ENCODE results near the gene CNTN4.

DNA sequence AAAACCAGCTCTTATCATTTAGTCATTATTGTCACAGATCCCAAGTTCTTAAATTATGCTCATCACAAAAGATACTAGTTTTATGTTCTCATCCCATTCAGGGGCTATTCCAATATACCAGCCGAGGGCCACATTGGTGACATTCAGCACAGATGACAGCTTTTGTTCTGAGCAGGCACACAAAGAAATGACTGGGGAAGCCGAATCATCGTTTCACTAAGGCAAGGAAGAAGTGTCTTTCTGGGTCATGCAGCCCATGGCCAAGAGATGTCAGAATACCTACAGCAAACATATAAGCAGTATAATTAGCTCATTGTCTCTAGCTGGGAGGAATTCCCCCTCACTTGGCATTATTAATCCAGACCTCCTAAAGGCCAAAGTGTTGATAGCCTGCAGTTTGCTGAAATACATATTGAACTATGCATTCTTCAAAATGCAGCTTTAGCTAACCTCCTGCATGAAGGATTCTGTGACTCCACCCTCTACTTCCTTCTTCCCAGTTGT, 100.2 kb downstream of the CNTN4 start:
- TF ChIP-seq ZNF274 (IDR thresholded peaks at IDR 0.05; ENCODE audit: low read depth, low read length) (no peak), YY1 (IDR thresholded peaks at IDR 0.05; ENCODE audit: insufficient read depth, insufficient read length) (no peak), SUZ12 (IDR thresholded peaks at IDR 0.05; ENCODE audit: extremely low read depth, insufficient read depth, insufficient read length) (no peak)
